ENCODE results near the gene EPAS1. TPM values are rescaled to one million over a fixed set of nuclear protein-coding genes. Genes with fewer than 3 reads are reported as not detected.

Gene EPAS1
- total and polyA plus RNA-seq, 7 donors: 39.2 to 123 (median 80.4) TPM

DNA sequence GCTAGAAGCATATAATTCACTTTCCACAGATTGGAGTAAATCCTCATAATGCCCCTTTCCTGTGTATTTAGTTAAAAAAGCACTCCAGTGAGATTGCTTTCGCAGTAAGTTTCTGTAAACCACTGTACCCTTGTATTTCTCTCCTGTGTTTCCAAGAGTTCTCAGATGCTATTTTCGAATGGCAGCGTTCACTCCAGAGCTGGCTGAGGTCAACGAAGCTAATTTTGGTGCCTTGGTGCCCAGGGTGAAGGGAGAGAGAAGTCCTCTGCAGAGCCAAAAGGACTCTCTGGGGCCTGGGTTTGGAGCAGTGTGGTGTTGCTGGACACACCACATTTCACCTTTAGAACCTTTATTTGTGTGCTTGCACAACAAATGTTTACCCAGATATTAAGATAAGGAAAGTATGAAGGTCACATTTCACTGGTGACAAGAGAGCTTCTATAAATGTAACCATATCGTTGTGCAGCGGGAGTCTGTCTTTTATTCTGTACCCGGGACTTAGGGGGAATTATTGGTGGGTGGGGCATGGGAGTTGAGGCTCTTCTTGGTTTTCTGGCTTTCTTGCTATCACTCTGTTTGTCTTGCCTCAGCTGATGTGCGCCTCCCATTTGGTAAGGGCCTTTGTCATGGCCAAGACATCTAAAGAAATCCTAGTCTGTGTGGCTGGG is 9.9 kb downstream of the EPAS1 start:
- Histone ChIP-seq H3K4me1 (peaks cover 52% of the 10 kb centered on the region), H3K4me3 (peak overlapping the region; percentile 33), H3K27me3 (ENCODE audit: insufficient read depth in 3 of 3, low read length in 2 of 3) (no peaks in the 10 kb centered on the region), H3K27ac (peak overlapping the region; percentile 66), H3K36me3 (ENCODE audit: insufficient read depth in 1 of 2, low read depth in 1 of 2) (no peaks in the 10 kb centered on the region), H3K9me3 (no peaks in the 10 kb centered on the region)
- DNase-seq (no peak), ATAC-seq (peak; percentile 72 to 88 (median 82))
- WGBS, 3 donors: 24 to 41% (median 30%) methylated on average over 8 of the region's 8 CpGs
- TF ChIP-seq, protein P1, sequence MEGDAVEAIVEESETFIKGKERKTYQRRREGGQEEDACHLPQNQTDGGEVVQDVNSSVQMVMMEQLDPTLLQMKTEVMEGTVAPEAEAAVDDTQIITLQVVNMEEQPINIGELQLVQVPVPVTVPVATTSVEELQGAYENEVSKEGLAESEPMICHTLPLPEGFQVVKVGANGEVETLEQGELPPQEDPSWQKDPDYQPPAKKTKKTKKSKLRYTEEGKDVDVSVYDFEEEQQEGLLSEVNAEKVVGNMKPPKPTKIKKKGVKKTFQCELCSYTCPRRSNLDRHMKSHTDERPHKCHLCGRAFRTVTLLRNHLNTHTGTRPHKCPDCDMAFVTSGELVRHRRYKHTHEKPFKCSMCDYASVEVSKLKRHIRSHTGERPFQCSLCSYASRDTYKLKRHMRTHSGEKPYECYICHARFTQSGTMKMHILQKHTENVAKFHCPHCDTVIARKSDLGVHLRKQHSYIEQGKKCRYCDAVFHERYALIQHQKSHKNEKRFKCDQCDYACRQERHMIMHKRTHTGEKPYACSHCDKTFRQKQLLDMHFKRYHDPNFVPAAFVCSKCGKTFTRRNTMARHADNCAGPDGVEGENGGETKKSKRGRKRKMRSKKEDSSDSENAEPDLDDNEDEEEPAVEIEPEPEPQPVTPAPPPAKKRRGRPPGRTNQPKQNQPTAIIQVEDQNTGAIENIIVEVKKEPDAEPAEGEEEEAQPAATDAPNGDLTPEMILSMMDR (IDR thresholded peaks at IDR 0.05): no peak
- intact Hi-C loops (cut with DNase I): no loop called here

DNA sequence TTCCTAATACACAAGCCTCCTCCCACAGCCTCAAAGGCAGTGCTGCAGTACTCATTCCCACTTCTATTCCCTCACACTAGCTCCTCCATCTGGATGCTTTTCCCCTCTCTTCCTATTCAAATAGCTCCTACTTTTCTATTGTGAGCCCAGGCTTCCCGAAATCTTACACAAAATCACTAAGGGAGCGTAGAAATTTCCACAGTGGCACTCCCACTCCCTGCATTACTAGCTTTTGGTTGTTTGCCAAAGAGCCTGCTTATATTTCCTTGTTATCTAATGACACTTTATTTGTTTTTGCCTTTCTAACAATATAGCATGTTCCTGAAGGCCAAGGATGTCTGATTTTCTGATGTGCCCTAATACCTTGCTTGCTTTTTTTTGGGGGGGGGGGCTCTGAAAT is 10.9 kb downstream of the EPAS1 start:
- H3K4me1 ChIP-seq: peaks cover 58% of the 10 kb centered on the region
- no peak overlapping the region for H3K4me3 ChIP-seq
- intact Hi-C loops (cut with DNase I): no loop called here
- peak overlapping the region; percentile 66 for H3K27ac ChIP-seq
- no peaks in the 10 kb centered on the region for H3K27me3 ChIP-seq (ENCODE audit: insufficient read depth in 3 of 3, low read length in 2 of 3)
- TF ChIP-seq, protein P1 (IDR thresholded peaks at IDR 0.05): no peak
- ATAC-seq (no peak), DNase-seq (no peak)
- WGBS, 3 donors: 62 to 76% (median 66%) methylated on average over 2 of the region's 2 CpGs
- H3K9me3 ChIP-seq: no peaks in the 10 kb centered on the region
- no peaks in the 10 kb centered on the region for H3K36me3 ChIP-seq (ENCODE audit: insufficient read depth in 1 of 2, low read depth in 1 of 2)

DNA sequence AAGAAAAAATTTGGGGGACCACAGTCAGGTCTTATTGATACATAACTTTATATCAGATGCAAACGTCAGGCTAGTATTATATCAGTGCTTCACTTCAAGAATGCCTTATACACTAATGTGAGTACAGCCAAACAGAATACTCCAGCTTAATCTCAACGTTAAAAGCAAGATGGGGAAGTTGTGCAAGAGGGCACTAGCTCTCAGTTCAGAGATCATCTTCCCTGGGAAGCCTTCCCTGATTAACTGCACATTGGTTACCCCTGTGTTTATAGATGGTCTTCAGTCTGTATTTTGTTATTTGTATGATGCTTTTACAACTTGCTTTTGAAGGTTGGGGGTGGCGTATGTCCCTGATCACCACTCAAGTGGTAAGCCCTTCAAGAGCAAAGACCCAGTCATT is 11.4 kb downstream of the EPAS1 start:
- peaks cover 58% of the 10 kb centered on the region for H3K4me1 ChIP-seq
- intact Hi-C loops (cut with DNase I): no loop called here

DNA sequence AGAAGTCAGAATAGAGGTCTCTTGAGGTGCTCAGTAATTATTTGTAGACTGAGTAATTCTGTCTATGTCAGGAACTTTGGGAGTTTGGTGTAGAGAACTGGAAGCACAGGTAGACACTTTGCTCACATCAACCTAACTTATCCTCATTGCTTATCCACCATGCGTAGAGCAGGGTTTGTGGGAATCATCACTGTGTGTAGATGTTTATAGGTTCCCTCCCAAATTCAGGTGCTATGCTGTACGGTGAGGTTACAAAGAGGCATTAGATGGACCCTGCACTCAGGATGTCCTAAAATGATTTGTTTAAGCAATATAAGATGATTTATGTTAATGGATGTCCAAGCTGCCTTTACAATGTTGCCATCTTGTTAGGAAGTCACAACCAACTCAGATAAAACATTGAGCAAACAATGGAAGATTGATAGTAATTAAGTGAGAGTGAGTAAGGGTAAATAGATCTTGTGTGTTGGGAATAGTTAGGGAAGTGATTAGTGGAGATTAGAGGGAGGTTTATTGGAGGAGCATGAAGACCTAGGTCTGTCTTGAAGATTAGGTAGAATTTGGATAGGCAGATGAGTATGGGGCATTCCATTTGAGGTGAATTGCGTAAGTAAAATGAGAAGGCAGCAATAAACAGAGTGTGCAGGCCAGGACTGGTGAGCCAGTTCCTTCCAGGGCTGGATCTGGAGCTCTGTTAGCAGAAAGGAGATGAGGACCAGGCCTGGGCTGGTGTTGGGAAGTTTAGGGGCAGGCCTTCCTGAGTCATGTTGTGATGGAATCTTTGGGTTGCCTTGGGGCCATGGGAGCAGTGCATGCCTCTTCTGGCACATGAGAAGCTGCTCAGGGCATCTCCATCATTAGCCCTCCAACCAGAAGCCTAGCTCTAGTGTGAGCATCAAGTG is 12.1 kb downstream of the EPAS1 start:
- DNase-seq (no peak), ATAC-seq (peak in 1 of 4 donors; percentile 35)
- H3K36me3 ChIP-seq (ENCODE audit: insufficient read depth in 1 of 2, low read depth in 1 of 2): no peaks in the 10 kb centered on the region
- H3K4me1 ChIP-seq: peaks cover 60% of the 10 kb centered on the region
- TF ChIP-seq, protein P1 (IDR thresholded peaks at IDR 0.05): no peak
- H3K27ac ChIP-seq: peak overlapping the region; percentile 31
- no peak overlapping the region for H3K4me3 ChIP-seq
- no peaks in the 10 kb centered on the region for H3K27me3 ChIP-seq (ENCODE audit: insufficient read depth in 3 of 3, low read length in 2 of 3)
- 79 to 86% (median 85%) methylated on average over 3 of the region's 3 CpGs for WGBS, 3 donors
- intact Hi-C loops (cut with DNase I): no loop called here
- H3K9me3 ChIP-seq: no peaks in the 10 kb centered on the region

More for the DNA sequence above, 11.4 kb downstream of the EPAS1 start:
- ATAC-seq (no peak), DNase-seq (no peak)
- Histone ChIP-seq H3K36me3 (ENCODE audit: insufficient read depth in 1 of 2, low read depth in 1 of 2) (no peaks in the 10 kb centered on the region), H3K27ac (peak overlapping the region; percentile 31), H3K4me3 (no peak overlapping the region), H3K27me3 (ENCODE audit: insufficient read depth in 3 of 3, low read length in 2 of 3) (no peaks in the 10 kb centered on the region), H3K9me3 (no peaks in the 10 kb centered on the region)
- TF ChIP-seq, protein P1 (IDR thresholded peaks at IDR 0.05): no peak
- 46 to 51% (median 50%) methylated on average over 3 of the region's 3 CpGs for WGBS, 3 donors

Data from psoas muscle (tissue), 8 donors.